ENCODE measurements around the gene SLC22A23.

SLC22A23 gene

GRCh38 chr6:3315841-3316240 lies 141.0 kb downstream of the SLC22A23 start:
- no peak for TF ChIP-seq CTCF (IDR thresholded peaks at IDR 0.05; ENCODE audit: low read depth, low read length, missing control alignments)
- H3K4me3 ChIP-seq (replicated peaks; ENCODE audit: low read depth, low read length) = no peak overlapping the region
- no peak for DNase-seq (ENCODE audit: extremely low read depth, low read depth)

GRCh38 chr6:3314621-3315467 lies 142.0 kb downstream of the SLC22A23 start:
- no peak for TF ChIP-seq CTCF (IDR thresholded peaks at IDR 0.05; ENCODE audit: low read depth, low read length, missing control alignments)
- H3K4me3 ChIP-seq (replicated peaks; ENCODE audit: low read depth, low read length) = no peak overlapping the region
- no peak for DNase-seq (ENCODE audit: extremely low read depth, low read depth)

- no peak for TF ChIP-seq CTCF (IDR thresholded peaks at IDR 0.05; ENCODE audit: low read depth, low read length, missing control alignments)
- DNase-seq (ENCODE audit: extremely low read depth, low read depth) = no peak
- no peak overlapping the region for H3K4me3 ChIP-seq (replicated peaks; ENCODE audit: low read depth, low read length)
These were observed 142.7 kb downstream of the SLC22A23 start for GRCh38 chr6:3314176-3314575.

GRCh38 chr6:3312604-3313231 lies 144.1 kb downstream of the SLC22A23 start:
- no peak for TF ChIP-seq CTCF (IDR thresholded peaks at IDR 0.05; ENCODE audit: low read depth, low read length, missing control alignments)
- no peak for DNase-seq (ENCODE audit: extremely low read depth, low read depth)
- no peak overlapping the region for H3K4me3 ChIP-seq (replicated peaks; ENCODE audit: low read depth, low read length)

- DNase-seq (ENCODE audit: extremely low read depth, low read depth) = no peak
- H3K4me3 ChIP-seq (replicated peaks; ENCODE audit: low read depth, low read length) = no peak overlapping the region
- no peak for TF ChIP-seq CTCF (IDR thresholded peaks at IDR 0.05; ENCODE audit: low read depth, low read length, missing control alignments)
These were observed 145.0 kb downstream of the SLC22A23 start for GRCh38 chr6:3311826-3312225.

GRCh38 chr6:3310703-3311102 lies 146.1 kb downstream of the SLC22A23 start:
- no peak for TF ChIP-seq CTCF (IDR thresholded peaks at IDR 0.05; ENCODE audit: low read depth, low read length, missing control alignments)
- no peak overlapping the region for H3K4me3 ChIP-seq (replicated peaks; ENCODE audit: low read depth, low read length)
- no peak for DNase-seq (ENCODE audit: extremely low read depth, low read depth)

All from HFF-Myc (cell line).